HepG2 (cell line): ENCODE results near the gene VAC14. TPM values are rescaled to one million over a fixed set of nuclear protein-coding genes. Genes with fewer than 3 reads are reported as not detected.

Source experiments
- AGO2 ChIP-seq: fragments of 200-400 bp; formaldehyde crosslinking; optimal IDR thresholded peaks from 2 replicates; pipeline ENCODE3; 2017; ENCODE audit warnings: mild to moderate bottlenecking, low read depth, low read length, moderate library complexity
- BRD4 ChIP-seq: sonication (generic); formaldehyde crosslinking; IDR thresholded peaks from 2 replicates; pipeline ENCODE4 v1.4.0; 2020; ENCODE audit warnings: missing genetic modification reagents
- CCDC6 ChIP-seq: sonication (generic); formaldehyde crosslinking; IDR thresholded peaks from 2 replicates; pipeline ENCODE4 v1.8.1; 2022; ENCODE audit warnings: mild to moderate bottlenecking, missing genetic modification reagents, moderate library complexity
- FOSL1 ChIP-seq: sonication (generic); formaldehyde crosslinking; IDR thresholded peaks from 2 replicates; pipeline ENCODE4 v1.9.0; 2021; ENCODE audit warnings: missing genetic modification reagents, borderline replicate concordance
- FOSL2 ChIP-seq: sonication (generic); formaldehyde crosslinking; IDR thresholded peaks from 2 replicates; pipeline ENCODE4 v1.4.0; 2020; ENCODE audit warnings: missing genetic modification reagents
- MEF2D ChIP-seq: sonication (generic); formaldehyde crosslinking; IDR thresholded peaks from 2 replicates; pipeline ENCODE4 v1.5.1; 2020; ENCODE audit warnings: mild to moderate bottlenecking, missing genetic modification reagents
- MEIS1 ChIP-seq: sonication (generic); formaldehyde crosslinking; IDR thresholded peaks from 2 replicates; pipeline ENCODE4 v1.9.0; 2021; ENCODE audit warnings: mild to moderate bottlenecking, missing genetic modification reagents, moderate library complexity, borderline replicate concordance
- NFIB ChIP-seq: sonication (generic); formaldehyde crosslinking; IDR thresholded peaks from 2 replicates; pipeline ENCODE4 v1.9.0; 2021; ENCODE audit warnings: missing genetic modification reagents, mild to moderate bottlenecking, borderline replicate concordance
- NFYB ChIP-seq: sonication (generic); formaldehyde crosslinking; IDR thresholded peaks from 2 replicates; pipeline ENCODE4 v1.4.0; 2020; ENCODE audit warnings: missing genetic modification reagents
- PAX8 ChIP-seq: sonication (generic); formaldehyde crosslinking; IDR thresholded peaks from 2 replicates; pipeline ENCODE4 v1.8.0; 2022; ENCODE audit warnings: mild to moderate bottlenecking, missing genetic modification reagents, borderline replicate concordance
- ZFP90 ChIP-seq: sonication (generic); formaldehyde crosslinking; IDR thresholded peaks from 2 replicates; pipeline ENCODE4 v1.8.0; 2022; ENCODE audit warnings: missing genetic modification reagents, mild to moderate bottlenecking, inconsistent platforms, borderline replicate concordance
- ZNF124 ChIP-seq: sonication (generic); formaldehyde crosslinking; IDR thresholded peaks from 2 replicates; pipeline ENCODE4 v1.4.0; 2020; ENCODE audit warnings: missing genetic modification reagents
- ZNF274 ChIP-seq: sonication (generic); formaldehyde crosslinking; IDR thresholded peaks from 2 replicates; pipeline ENCODE4 v1.5.1; 2020; ENCODE audit warnings: mild to moderate bottlenecking, missing genetic modification reagents
- ZNF546 ChIP-seq: sonication (generic); formaldehyde crosslinking; conservative IDR thresholded peaks from 2 replicates; pipeline ENCODE4 v1.8.1; 2023; ENCODE audit warnings: mild to moderate bottlenecking, missing genetic modification reagents
- ZNF607 ChIP-seq: sonication (generic); formaldehyde crosslinking; IDR thresholded peaks from 2 replicates; pipeline ENCODE4 v1.5.1; 2020; ENCODE audit warnings: missing genetic modification reagents, mild to moderate bottlenecking, borderline replicate concordance
- ZNF674 ChIP-seq: sonication (generic); formaldehyde crosslinking; IDR thresholded peaks from 2 replicates; pipeline ENCODE4 v1.5.0; 2020; ENCODE audit warnings: low read depth, mild to moderate bottlenecking, missing genetic modification reagents
- ZSCAN29 ChIP-seq: sonication (generic); formaldehyde crosslinking; conservative IDR thresholded peaks from 2 replicates; pipeline ENCODE4 v1.4.0; 2020; ENCODE audit warnings: mild to moderate bottlenecking, missing genetic modification reagents
- polyA plus RNA-seq, 8 experiments: library from polyadenylated mRNA; depleted of rRNA in 3 of 8; stranded (reverse) in 7 of 8; unstranded in 1 of 8; fragments of >200 nt; fragmentation: Illumina TruSeq in 4 of 8; extraction: Trizol in 4 of 8; gene quantifications; 2 replicates each; pipeline versions ENCODE4 v1.2.1 to v1.2.3, GENCODE V29; 2011 to 2016; ENCODE audit warnings: low read depth in 4 of 8, missing spikeins in 1 of 8, mixed read lengths in 1 of 8; ENCODE audit not compliant: insufficient read depth in 1 of 8
- total RNA-seq, 5 experiments: library from RNA; depleted of rRNA; stranded (reverse); fragments of >200 nt; fragmentation: Illumina TruSeq; extraction: Trizol; gene quantifications; 2 replicates each; pipeline ENCODE4 v1.2.3, GENCODE V29; 2016; ENCODE audit warnings: low read depth in 1 of 5
- TF ChIP-seq, protein P1 (sequence below): sonication (generic); formaldehyde crosslinking; conservative IDR thresholded peaks from 2 replicates; pipeline ENCODE4 v1.5.0; 2020; ENCODE audit warnings: missing genetic modification reagents
- TF ChIP-seq, protein P2 (sequence below): sonication (generic); formaldehyde crosslinking; IDR thresholded peaks from 2 replicates; pipeline ENCODE4 v1.4.0; 2020; ENCODE audit warnings: missing genetic modification reagents
- TF ChIP-seq, protein P3 (sequence below): IDR thresholded peaks from 2 replicates; pipeline ENCODE4 v1.6.1; 2016; ENCODE audit warnings: mild to moderate bottlenecking, missing biosample characterization, missing genetic modification reagents
- TF ChIP-seq, protein P4 (sequence below), 2 experiments: fragments of 450-650 bp in 1 of 2; sonication (generic) in 1 of 2; formaldehyde crosslinking; IDR thresholded peaks; 2 replicates each; pipeline versions ENCODE4 v1.5.0 to v1.8.0; 2020 to 2022; ENCODE audit warnings: mild to moderate bottlenecking in 1 of 2, missing genetic modification reagents in 1 of 2
- TF ChIP-seq, protein P5 (sequence below): sonication (generic); formaldehyde crosslinking; IDR thresholded peaks from 2 replicates; pipeline ENCODE4 v1.9.0; 2021; ENCODE audit warnings: missing genetic modification reagents, mild to moderate bottlenecking, borderline replicate concordance

Gene VAC14
- total and polyA plus RNA-seq, 2 of the 13 experiments (the other 11 are each of a cell fraction or from before 2014, with no cell fraction given), result 23.5 to 24.6 TPM

DNA sequence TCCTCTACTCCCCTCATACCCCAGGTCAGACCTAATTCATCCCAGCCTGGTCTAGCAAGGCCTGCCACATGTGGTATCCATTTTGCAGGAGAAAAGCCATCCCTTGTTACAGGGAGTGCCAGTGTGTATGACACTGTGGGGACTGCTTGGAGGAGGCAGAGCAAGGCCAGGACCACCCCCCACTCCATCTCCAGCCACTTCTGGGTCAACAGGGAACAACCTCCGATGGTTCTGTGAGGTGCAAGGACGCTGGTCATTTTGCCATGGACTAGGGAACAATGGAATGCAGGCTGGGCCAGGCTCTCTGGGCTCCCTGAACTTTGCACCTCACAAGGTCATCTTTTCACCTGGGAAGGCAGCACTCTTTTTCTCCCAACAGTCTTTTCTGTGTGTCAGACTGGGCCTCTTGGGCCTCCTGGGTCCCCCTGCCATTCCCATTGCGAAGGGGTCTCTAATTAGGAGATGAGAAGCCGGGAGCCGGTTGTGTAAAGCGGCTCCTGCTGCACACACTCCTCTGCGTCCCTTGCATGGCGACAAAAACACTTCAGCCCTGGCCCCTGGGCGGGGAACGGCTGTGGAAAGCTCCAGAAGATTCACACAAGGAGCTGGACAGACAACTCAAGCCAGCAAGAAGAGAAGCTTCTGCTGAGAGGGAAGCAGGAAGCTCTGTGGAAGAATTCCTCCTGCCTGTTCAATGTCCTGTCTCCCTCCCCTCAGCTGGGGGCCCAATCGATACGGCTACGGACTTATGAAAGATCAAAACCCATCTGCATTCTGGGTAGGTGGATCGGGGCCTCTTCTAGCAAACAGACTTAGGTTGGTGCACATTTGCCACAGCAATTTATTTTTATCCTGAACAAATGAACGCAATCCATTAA is 76.6 kb downstream of the VAC14 start (continued):
- TF ChIP-seq ZNF274 (no peak), MEIS1 (CRISPR knock-in tag) (peak; percentile 82; the same call in 1 of the 2 replicates), CCDC6 (CRISPR knock-in tag) (peak; percentile 86; the same call in 1 of the 2 replicates), MEF2D (CRISPR knock-in tag) (peak; percentile 17), ZNF124 (CRISPR knock-in tag) (peak; percentile 90), FOSL2 (CRISPR knock-in tag) (peak; percentile 53), FOSL1 (CRISPR knock-in tag) (peak; percentile 3; the same call in 1 of the 2 replicates), NFIB (CRISPR knock-in tag) (no peak), AGO2 (peak; percentile 90), ZNF546 (CRISPR knock-in tag) (0 out of 2 replicates have a peak, but pooled peaks have one; percentile 15), BRD4 (CRISPR knock-in tag) (peak; percentile 69), ZNF674 (no peak), PAX8 (CRISPR knock-in tag) (0 out of 2 replicates have a peak, but pooled peaks have one; percentile 30), ZNF607 (CRISPR knock-in tag) (peak; percentile 17; the same call in 1 of the 2 replicates), NFYB (CRISPR knock-in tag) (no peak; the same call in 1 of the 2 replicates), ZFP90 (CRISPR knock-in tag) (peak; percentile 60; the same call in 1 of the 2 replicates), ZSCAN29 (no peak; the same call in 1 of the 2 replicates)
- TF ChIP-seq, protein P1, sequence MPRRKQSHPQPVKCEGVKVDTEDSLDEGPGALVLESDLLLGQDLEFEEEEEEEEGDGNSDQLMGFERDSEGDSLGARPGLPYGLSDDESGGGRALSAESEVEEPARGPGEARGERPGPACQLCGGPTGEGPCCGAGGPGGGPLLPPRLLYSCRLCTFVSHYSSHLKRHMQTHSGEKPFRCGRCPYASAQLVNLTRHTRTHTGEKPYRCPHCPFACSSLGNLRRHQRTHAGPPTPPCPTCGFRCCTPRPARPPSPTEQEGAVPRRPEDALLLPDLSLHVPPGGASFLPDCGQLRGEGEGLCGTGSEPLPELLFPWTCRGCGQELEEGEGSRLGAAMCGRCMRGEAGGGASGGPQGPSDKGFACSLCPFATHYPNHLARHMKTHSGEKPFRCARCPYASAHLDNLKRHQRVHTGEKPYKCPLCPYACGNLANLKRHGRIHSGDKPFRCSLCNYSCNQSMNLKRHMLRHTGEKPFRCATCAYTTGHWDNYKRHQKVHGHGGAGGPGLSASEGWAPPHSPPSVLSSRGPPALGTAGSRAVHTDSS (CRISPR knock-in tag), result no peak
- TF ChIP-seq, protein P2, sequence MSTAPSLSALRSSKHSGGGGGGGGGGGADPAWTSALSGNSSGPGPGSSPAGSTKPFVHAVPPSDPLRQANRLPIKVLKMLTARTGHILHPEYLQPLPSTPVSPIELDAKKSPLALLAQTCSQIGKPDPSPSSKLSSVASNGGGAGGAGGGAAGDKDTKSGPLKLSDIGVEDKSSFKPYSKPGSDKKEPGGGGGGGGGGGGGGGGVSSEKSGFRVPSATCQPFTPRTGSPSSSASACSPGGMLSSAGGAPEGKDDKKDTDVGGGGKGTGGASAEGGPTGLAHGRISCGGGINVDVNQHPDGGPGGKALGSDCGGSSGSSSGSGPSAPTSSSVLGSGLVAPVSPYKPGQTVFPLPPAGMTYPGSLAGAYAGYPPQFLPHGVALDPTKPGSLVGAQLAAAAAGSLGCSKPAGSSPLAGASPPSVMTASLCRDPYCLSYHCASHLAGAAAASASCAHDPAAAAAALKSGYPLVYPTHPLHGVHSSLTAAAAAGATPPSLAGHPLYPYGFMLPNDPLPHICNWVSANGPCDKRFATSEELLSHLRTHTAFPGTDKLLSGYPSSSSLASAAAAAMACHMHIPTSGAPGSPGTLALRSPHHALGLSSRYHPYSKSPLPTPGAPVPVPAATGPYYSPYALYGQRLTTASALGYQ (CRISPR knock-in tag), result peak; percentile 73
- TF ChIP-seq, protein P3, sequence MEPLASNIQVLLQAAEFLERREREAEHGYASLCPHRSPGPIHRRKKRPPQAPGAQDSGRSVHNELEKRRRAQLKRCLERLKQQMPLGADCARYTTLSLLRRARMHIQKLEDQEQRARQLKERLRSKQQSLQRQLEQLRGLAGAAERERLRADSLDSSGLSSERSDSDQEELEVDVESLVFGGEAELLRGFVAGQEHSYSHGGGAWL (CRISPR knock-in tag), result peak; percentile 48; the same call in 1 of the 2 replicates
- TF ChIP-seq, protein P4, sequence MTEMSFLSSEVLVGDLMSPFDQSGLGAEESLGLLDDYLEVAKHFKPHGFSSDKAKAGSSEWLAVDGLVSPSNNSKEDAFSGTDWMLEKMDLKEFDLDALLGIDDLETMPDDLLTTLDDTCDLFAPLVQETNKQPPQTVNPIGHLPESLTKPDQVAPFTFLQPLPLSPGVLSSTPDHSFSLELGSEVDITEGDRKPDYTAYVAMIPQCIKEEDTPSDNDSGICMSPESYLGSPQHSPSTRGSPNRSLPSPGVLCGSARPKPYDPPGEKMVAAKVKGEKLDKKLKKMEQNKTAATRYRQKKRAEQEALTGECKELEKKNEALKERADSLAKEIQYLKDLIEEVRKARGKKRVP (CRISPR knock-in tag; IDR thresholded peaks at IDR 0.05), result peak in 1 of 2 experiments; percentile 56; a peak in 2 of 4 replicates
- TF ChIP-seq, protein P5, sequence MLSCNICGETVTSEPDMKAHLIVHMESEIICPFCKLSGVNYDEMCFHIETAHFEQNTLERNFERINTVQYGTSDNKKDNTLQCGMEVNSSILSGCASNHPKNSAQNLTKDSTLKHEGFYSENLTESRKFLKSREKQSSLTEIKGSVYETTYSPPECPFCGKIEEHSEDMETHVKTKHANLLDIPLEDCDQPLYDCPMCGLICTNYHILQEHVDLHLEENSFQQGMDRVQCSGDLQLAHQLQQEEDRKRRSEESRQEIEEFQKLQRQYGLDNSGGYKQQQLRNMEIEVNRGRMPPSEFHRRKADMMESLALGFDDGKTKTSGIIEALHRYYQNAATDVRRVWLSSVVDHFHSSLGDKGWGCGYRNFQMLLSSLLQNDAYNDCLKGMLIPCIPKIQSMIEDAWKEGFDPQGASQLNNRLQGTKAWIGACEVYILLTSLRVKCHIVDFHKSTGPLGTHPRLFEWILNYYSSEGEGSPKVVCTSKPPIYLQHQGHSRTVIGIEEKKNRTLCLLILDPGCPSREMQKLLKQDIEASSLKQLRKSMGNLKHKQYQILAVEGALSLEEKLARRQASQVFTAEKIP (CRISPR knock-in tag), result no peak
